G401 (cell line): ENCODE results near the gene OLFML3. TPM values are rescaled to one million over a fixed set of nuclear protein-coding genes. Genes with fewer than 3 reads are reported as not detected.
A peak's percentile ranks its signal among the peaks of the same experiment; 100 is the strongest.
"Not testable (repeated sequence)": the region's sequence is repeated elsewhere in the genome, so short reads cannot be mapped to it uniquely, and the experiment has no call there.

Source experiments
- DNase-seq: peaks from one replicate; pipeline ENCODE4 v3.0.0-alpha.2; 2015; ENCODE audit warnings: low spot score
- in situ Hi-C: cut with HindIII; loops from 2 replicates; pipeline ENCODE4 v1.10.0; 2016; ENCODE audit warnings: low sequenced_read_pairs, mixed read lengths
- total RNA-seq: library from RNA; depleted of rRNA; stranded (reverse); fragments of >200 nt; shearing (Covaris generic); gene quantifications from 2 replicates; pipeline ENCODE4 v1.2.3, GENCODE V29; 2014

Gene OLFML3
- total RNA-seq, 1 experiment from 2014 or later: 0.31 TPM

- DNase-seq: no peak
- in situ Hi-C loops: no loop called here
Measured at GRCh38 chr1:113947388-113948107, 31.7 kb upstream of the OLFML3 start.

GRCh38 chr1:113948151-113948550 lies 31.1 kb upstream of the OLFML3 start:
- in situ Hi-C loops, DNase-seq: not testable (repeated sequence)

GRCh38 chr1:113949007-113949406 lies 30.3 kb upstream of the OLFML3 start:
- in situ Hi-C loops: no loop called here
- DNase-seq: no peak

GRCh38 chr1:113950908-113951307 lies 28.4 kb upstream of the OLFML3 start:
- in situ Hi-C loops: no loop called here

GRCh38 chr1:113951719-113952118 lies 27.6 kb upstream of the OLFML3 start:
- DNase-seq: no peak

More at GRCh38 chr1:113950908-113951307, 28.4 kb upstream of the OLFML3 start:
- no peak for DNase-seq

GRCh38 chr1:113957984-113958383 lies 21.3 kb upstream of the OLFML3 start:
- in situ Hi-C loops: no loop called here
- DNase-seq: no peak

More at GRCh38 chr1:113951719-113952118, 27.6 kb upstream of the OLFML3 start:
- in situ Hi-C loops: no loop called here

- in situ Hi-C loops: no loop called here
- DNase-seq: no peak
Measured at GRCh38 chr1:113958691-113959090, 20.6 kb upstream of the OLFML3 start.

- DNase-seq: no peak
- in situ Hi-C loops: no loop called here
Measured at GRCh38 chr1:113963281-113963906, 15.9 kb upstream of the OLFML3 start.

GRCh38 chr1:113965703-113966412 lies 13.4 kb upstream of the OLFML3 start:
- no peak for DNase-seq
- in situ Hi-C loops: no loop called here

GRCh38 chr1:113972954-113973353 lies 6.3 kb upstream of the OLFML3 start:
- in situ Hi-C loops: no loop called here
- no peak for DNase-seq

- in situ Hi-C loops: no loop called here
- DNase-seq: no peak
Measured at GRCh38 chr1:113975211-113975895, 3.9 kb upstream of the OLFML3 start.

- peak; percentile 49 for DNase-seq
- in situ Hi-C loops: no loop called here
Measured at GRCh38 chr1:113976609-113977278, 2.5 kb upstream of the OLFML3 start.

- no peak for DNase-seq
- in situ Hi-C loops: no loop called here
Measured at GRCh38 chr1:113977906-113978305, 1.4 kb upstream of the OLFML3 start.

GRCh38 chr1:113980110-113980509 lies 836 bp downstream of the OLFML3 start:
- DNase-seq: peak; percentile 51
- in situ Hi-C loops: no loop called here

- in situ Hi-C loops: no loop called here
- no peak for DNase-seq
Measured at GRCh38 chr1:113981962-113982931, 3.0 kb downstream of the OLFML3 start.

- no peak for DNase-seq
- in situ Hi-C loops: no loop called here
Measured at GRCh38 chr1:113982949-113983348, 3.7 kb downstream of the OLFML3 start.

- in situ Hi-C loops: no loop called here
- no peak for DNase-seq
Measured at GRCh38 chr1:113983391-113983790, 4.1 kb downstream of the OLFML3 start.

GRCh38 chr1:113983826-113984225 lies 4.6 kb downstream of the OLFML3 start:
- in situ Hi-C loops: no loop called here
- DNase-seq: no peak
